HEK293T (cell line): ENCODE results near the gene TIMM10.

ENCODE experiments used
- CTCF ChIA-PET: fragments of 350-600 bp; formaldehyde crosslinking; extraction: SDS; loops from one replicate; lab custom pipeline; 2021; ENCODE audit warnings: antibody characterized with exemption, inconsistent platforms; lab: Yijun Ruan, JAX
- POLR2A ChIA-PET: fragments of 350-600 bp; formaldehyde crosslinking; extraction: SDS; loops from one replicate; lab custom pipeline; 2020; ENCODE audit warnings: antibody characterized with exemption, inconsistent platforms; lab: Yijun Ruan, JAX
- DNase-seq: peaks from one replicate; pipeline ENCODE4 v3.0.0; 2012; ENCODE audit warnings: mixed read lengths; ENCODE audit errors: extremely low spot score
- ARNT ChIP-seq: fragments of 450-650 bp; IDR thresholded peaks from 2 replicates; pipeline ENCODE4 v1.6.1; 2017; ENCODE audit warnings: mild to moderate bottlenecking
- BHLHE40 ChIP-seq: fragments of 450-650 bp; IDR thresholded peaks from 2 replicates; pipeline ENCODE4 v1.6.1; 2016; ENCODE audit warnings: mild to moderate bottlenecking, moderate library complexity, borderline replicate concordance
- CTBP1 ChIP-seq: fragments of 450-650 bp; IDR thresholded peaks from 2 replicates; pipeline ENCODE4 v1.6.1; 2016; ENCODE audit warnings: borderline replicate concordance
- ELF4 ChIP-seq: fragments of 450-650 bp; IDR thresholded peaks from 2 replicates; pipeline ENCODE4 v1.6.1; 2017; ENCODE audit warnings: antibody characterized with exemption
- FOXA1 ChIP-seq: fragments of 450-650 bp; IDR thresholded peaks from 2 replicates; pipeline ENCODE4 v1.6.1; 2016; ENCODE audit warnings: mild to moderate bottlenecking
- FOXK2 ChIP-seq: fragments of 450-650 bp; IDR thresholded peaks from 2 replicates; pipeline ENCODE4 v1.6.1; 2016; ENCODE audit warnings: mild to moderate bottlenecking
- FOXM1 ChIP-seq: fragments of 450-650 bp; IDR thresholded peaks from 2 replicates; pipeline ENCODE4 v1.6.1; 2017; ENCODE audit warnings: mild to moderate bottlenecking, borderline replicate concordance
- HDGF ChIP-seq: fragments of 450-650 bp; IDR thresholded peaks from 2 replicates; pipeline ENCODE4 v1.6.1; 2017; ENCODE audit warnings: antibody characterized with exemption, borderline replicate concordance
- L3MBTL2 ChIP-seq: fragments of 450-650 bp; conservative IDR thresholded peaks from 2 replicates; pipeline ENCODE4 v1.6.1; 2016; ENCODE audit warnings: mild to moderate bottlenecking
- LEF1 ChIP-seq: fragments of 450-650 bp; IDR thresholded peaks from 2 replicates; pipeline ENCODE4 v1.6.1; 2017; ENCODE audit warnings: mild to moderate bottlenecking, borderline replicate concordance
- NFRKB ChIP-seq: fragments of 450-650 bp; IDR thresholded peaks from 2 replicates; pipeline ENCODE4 v1.6.1; 2016; ENCODE audit warnings: mild to moderate bottlenecking, moderate library complexity
- SP1 ChIP-seq: fragments of 450-650 bp; IDR thresholded peaks from 2 replicates; pipeline ENCODE4 v1.6.1; 2017
- SUZ12 ChIP-seq: fragments of 450-650 bp; IDR thresholded peaks from 2 replicates; pipeline ENCODE4 v1.6.1; 2016; ENCODE audit warnings: mild to moderate bottlenecking
- TARDBP ChIP-seq: fragments of 450-650 bp; IDR thresholded peaks from 2 replicates; pipeline ENCODE4 v1.6.1; 2016
- ZNF384 ChIP-seq: fragments of 450-650 bp; IDR thresholded peaks from 2 replicates; pipeline ENCODE4 v1.6.1; 2016
- TF ChIP-seq, protein P1 (sequence below): fragments of 450-650 bp; IDR thresholded peaks from 2 replicates; pipeline ENCODE4 v1.6.1; 2016

TIMM10 gene

DNA sequence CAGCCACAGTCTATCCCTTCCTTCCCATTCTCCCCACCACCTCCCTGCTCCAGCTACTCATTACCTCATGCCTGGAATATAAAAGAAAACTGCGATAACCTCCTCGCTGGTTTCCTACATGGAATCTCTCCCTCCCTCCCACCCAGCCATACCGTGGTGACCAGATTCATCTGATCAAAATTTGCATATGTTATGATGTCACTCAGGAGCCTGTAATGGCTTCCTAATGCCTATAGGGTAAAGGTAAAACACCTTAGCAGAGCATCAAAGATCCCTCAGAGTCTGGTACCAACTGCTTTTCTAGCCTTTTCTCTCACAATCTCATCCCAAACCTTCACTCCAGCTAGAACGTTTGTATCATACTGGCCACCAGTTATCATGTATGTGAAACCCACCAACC is 50.6 kb downstream of the TIMM10 start:
- ChIA-PET CTCF (interaction anchor here (0.5 to 0.7 kb wide), 2 partner anchors 20 to 159 kb away, joined by 4 read pairs; partner anchors contain the start of gene RTN4RL2), POLR2A (no interaction called here)
- TF ChIP-seq FOXM1 (no peak), FOXA1 (no peak), CTBP1 (no peak), TARDBP (no peak), ELF4 (no peak), SP1 (no peak), L3MBTL2 (no peak), ARNT (no peak), FOXK2 (no peak), NFRKB (no peak), SUZ12 (no peak), BHLHE40 (no peak), LEF1 (no peak), ZNF384 (no peak), HDGF (no peak)
- TF ChIP-seq, protein P1, sequence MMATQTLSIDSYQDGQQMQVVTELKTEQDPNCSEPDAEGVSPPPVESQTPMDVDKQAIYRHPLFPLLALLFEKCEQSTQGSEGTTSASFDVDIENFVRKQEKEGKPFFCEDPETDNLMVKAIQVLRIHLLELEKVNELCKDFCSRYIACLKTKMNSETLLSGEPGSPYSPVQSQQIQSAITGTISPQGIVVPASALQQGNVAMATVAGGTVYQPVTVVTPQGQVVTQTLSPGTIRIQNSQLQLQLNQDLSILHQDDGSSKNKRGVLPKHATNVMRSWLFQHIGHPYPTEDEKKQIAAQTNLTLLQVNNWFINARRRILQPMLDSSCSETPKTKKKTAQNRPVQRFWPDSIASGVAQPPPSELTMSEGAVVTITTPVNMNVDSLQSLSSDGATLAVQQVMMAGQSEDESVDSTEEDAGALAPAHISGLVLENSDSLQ, result no peak
- DNase-seq, result no peak

DNA sequence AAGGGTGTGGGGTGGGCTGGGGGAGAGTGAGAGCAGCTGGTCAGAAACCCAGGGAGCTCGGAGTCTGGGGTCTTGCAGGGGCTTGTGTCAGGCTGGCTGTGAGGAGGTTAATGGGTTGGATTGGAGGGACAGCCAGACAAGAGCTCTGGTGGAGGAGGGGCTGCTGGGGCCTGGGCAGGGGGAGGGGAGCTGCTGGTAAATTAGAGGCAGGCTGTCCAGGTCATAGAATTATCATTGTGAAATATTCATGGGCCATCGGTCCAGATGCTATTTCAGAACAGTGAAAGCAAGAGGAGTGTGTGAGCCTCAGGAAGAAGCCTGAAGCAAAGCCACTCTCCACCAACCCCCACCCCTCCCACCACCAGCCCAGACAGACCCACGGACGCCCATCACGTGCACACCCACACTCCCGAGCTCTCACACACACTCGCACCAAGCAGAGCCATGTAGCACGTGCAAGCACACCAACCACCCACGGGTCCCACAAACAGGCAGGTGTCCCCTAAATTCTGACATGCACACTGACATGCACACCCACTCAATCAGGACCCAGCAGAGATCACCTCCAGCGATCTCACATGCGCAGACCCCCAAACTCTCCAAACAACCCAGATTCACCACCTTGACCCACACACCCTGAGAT is 51.4 kb downstream of the TIMM10 start:
- no peak for TF ChIP-seq FOXA1
- TF ChIP-seq SUZ12, result no peak
- no peak for TF ChIP-seq ELF4
- no peak for TF ChIP-seq BHLHE40
- TF ChIP-seq CTBP1, result no peak
- no peak for DNase-seq
- ChIA-PET CTCF (interaction anchor here (0.5 kb wide), 1 partner anchor 158 kb away, joined by 4 read pairs; no protein-coding TSS in a partner anchor), POLR2A (interaction anchor here (0.8 kb wide), 1 partner anchor 36 kb away, joined by 3 read pairs; the partner anchor contains the start of gene SLC43A1)
